ENCODE measurements around the gene CBR1.

The CBR1 gene

DNA sequence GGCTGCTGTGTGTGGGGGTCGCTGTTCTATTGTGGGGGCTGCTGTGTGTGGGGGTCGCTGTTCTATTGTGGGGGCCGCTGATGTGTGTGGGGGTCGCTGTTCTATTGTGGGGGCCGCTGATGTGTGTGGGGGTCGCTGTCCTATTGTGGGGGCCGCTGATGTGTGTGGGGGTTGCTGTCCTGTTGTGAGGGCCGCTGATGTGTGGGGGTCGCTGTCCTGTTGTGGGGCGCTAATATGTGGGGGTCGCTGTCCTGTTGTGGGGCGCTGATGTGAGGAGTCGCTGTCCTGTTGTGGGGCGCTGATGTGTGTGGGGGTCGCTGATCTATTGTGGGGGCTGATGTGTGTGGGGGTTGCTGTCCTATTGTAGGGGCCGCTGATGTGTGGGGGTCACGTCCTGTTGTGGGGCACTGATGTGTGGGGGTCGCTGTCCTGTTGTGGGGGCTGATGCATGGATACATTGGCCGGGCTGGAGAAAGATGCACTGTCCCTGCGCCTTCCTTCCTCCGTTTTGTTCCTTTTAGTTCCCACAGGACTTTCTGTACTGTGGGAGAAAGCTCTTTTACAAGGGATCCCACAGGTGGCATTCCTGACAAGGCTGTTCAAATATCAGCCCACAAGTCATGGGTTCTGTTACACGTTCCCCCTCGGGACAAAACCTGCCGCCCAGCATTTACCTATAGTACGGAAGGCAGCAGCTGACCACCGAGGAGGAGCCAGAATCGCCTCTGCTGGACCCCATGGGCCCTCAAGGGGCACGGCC lies 37.0 kb upstream of the CBR1 start:
- DNase-seq: no peak
- no peaks in the 10 kb centered on the region for H3K27me3 ChIP-seq (replicated peaks; ENCODE audit: control insufficient read depth, insufficient read depth, low read length, poor library complexity, severe bottlenecking)
- H3K36me3 ChIP-seq (ENCODE audit: control insufficient read depth, insufficient read depth, low read length): peaks cover 19% of the 10 kb centered on the region
- no peak overlapping the region for H3K4me3 ChIP-seq (ENCODE audit: insufficient read depth, low read depth, low read length, poor library complexity, severe bottlenecking)
- no peaks in the 10 kb centered on the region for H3K4me1 ChIP-seq (ENCODE audit: control insufficient read depth, insufficient read depth, low read length, poor library complexity, severe bottlenecking)
- H3K27ac ChIP-seq (ENCODE audit: insufficient read depth, low read length, poor library complexity, severe bottlenecking): no peak overlapping the region
- H3K9me3 ChIP-seq (ENCODE audit: control insufficient read depth, low read length): no peaks in the 10 kb centered on the region

- no peaks in the 10 kb centered on the region for H3K9me3 ChIP-seq (ENCODE audit: control insufficient read depth, low read length)
- no peaks in the 10 kb centered on the region for H3K27me3 ChIP-seq (replicated peaks; ENCODE audit: control insufficient read depth, insufficient read depth, low read length, poor library complexity, severe bottlenecking)
- no peak overlapping the region for H3K27ac ChIP-seq (ENCODE audit: insufficient read depth, low read length, poor library complexity, severe bottlenecking)
- H3K4me1 ChIP-seq (ENCODE audit: control insufficient read depth, insufficient read depth, low read length, poor library complexity, severe bottlenecking): no peaks in the 10 kb centered on the region
- H3K36me3 ChIP-seq (ENCODE audit: control insufficient read depth, insufficient read depth, low read length): peaks cover 23% of the 10 kb centered on the region
- no peak for DNase-seq
- no peak overlapping the region for H3K4me3 ChIP-seq (ENCODE audit: insufficient read depth, low read depth, low read length, poor library complexity, severe bottlenecking)
Measured at GRCh38 chr21:36034211-36034913, 35.5 kb upstream of the CBR1 start.

DNA sequence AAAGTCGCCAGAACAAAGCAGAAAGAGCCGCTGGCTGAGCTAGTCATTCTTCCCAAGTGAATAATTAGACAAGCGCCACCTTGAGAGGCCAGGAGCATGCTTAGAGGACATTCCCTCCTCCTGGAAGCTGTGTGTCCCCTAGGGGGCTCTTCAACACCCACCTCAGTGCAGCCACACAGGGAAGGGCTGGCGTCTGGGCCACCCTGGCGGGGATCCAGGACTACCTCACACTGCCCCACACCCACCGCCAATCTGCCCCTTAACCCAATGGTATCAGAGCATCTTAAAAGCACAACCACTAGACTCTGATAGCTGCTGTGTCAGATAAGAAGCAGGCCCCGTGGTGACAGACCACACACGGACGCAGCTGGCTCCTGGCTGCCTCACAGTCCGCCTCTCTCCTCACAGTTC lies 34.4 kb upstream of the CBR1 start:
- no peaks in the 10 kb centered on the region for H3K4me1 ChIP-seq (ENCODE audit: control insufficient read depth, insufficient read depth, low read length, poor library complexity, severe bottlenecking)
- H3K27me3 ChIP-seq (replicated peaks; ENCODE audit: control insufficient read depth, insufficient read depth, low read length, poor library complexity, severe bottlenecking): no peaks in the 10 kb centered on the region
- no peak overlapping the region for H3K27ac ChIP-seq (ENCODE audit: insufficient read depth, low read length, poor library complexity, severe bottlenecking)
- H3K9me3 ChIP-seq (ENCODE audit: control insufficient read depth, low read length): no peaks in the 10 kb centered on the region
- no peak overlapping the region for H3K4me3 ChIP-seq (ENCODE audit: insufficient read depth, low read depth, low read length, poor library complexity, severe bottlenecking)
- H3K36me3 ChIP-seq (ENCODE audit: control insufficient read depth, insufficient read depth, low read length): peaks cover 34% of the 10 kb centered on the region
- DNase-seq: no peak

DNA sequence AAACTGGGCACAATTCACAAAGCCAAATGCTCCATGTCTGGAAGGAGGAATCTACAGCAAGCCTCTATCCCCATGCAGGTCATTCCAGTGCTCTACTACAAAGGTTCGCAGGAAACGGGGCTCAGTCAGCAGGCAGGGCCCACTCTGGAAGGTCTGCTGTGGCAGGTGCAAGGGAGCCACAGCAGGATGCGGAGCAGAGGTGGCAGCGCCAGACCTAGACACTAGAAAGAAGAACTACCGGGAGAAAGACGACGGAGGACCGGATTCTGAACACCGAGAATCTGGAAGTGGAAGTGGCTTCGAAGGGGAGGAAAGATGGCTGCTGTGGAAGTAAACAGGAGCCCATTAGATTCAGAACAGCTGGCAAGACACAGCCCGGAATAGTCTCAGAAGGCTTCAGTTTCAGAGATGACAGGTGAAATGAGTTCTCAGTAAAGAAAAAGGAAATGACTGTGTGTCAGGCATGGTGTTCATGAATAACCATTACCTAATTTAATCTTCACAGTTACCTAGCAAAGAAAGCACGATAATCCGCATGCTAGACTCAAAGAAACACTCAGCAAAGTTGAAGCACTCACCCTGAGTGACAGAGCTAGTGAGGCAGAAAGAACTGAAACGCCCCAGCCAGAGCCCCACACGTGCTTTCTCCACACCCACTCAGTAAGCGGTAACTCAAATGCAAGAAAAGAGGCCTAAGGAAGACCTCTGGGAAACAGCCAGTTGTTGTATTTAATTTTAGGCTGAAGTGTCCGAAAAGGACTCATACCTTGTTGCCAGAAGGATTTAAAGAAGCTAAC lies 30.9 kb upstream of the CBR1 start:
- Histone ChIP-seq H3K9me3 (ENCODE audit: control insufficient read depth, low read length) (no peaks in the 10 kb centered on the region), H3K4me3 (ENCODE audit: insufficient read depth, low read depth, low read length, poor library complexity, severe bottlenecking) (no peak overlapping the region), H3K4me1 (ENCODE audit: control insufficient read depth, insufficient read depth, low read length, poor library complexity, severe bottlenecking) (no peaks in the 10 kb centered on the region), H3K36me3 (ENCODE audit: control insufficient read depth, insufficient read depth, low read length) (peaks cover 58% of the 10 kb centered on the region), H3K27ac (ENCODE audit: insufficient read depth, low read length, poor library complexity, severe bottlenecking) (no peak overlapping the region), H3K27me3 (replicated peaks; ENCODE audit: control insufficient read depth, insufficient read depth, low read length, poor library complexity, severe bottlenecking) (no peaks in the 10 kb centered on the region)
- no peak for DNase-seq

DNA sequence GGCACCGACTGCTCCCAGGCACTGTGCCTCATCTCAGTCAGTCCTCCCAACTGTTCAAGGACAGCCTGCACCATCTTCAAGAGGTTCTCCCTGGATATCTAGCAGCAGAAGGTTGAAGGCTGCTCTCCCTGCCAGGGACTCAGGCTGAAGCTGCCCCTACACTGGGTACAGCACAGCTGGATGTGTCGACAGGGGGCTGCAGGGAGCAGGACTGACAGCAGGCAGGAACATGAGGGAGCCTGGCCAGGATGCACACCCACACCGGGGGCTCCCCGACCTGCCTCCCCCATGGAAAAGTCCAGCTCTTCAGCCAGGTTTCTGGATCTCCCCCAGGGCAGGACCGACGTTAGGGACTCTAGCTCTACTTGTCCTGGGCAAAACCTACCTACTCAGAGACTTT lies 30.0 kb upstream of the CBR1 start:
- H3K27ac ChIP-seq (ENCODE audit: insufficient read depth, low read length, poor library complexity, severe bottlenecking): no peak overlapping the region
- no peaks in the 10 kb centered on the region for H3K27me3 ChIP-seq (replicated peaks; ENCODE audit: control insufficient read depth, insufficient read depth, low read length, poor library complexity, severe bottlenecking)
- H3K4me1 ChIP-seq (ENCODE audit: control insufficient read depth, insufficient read depth, low read length, poor library complexity, severe bottlenecking): no peaks in the 10 kb centered on the region
- H3K9me3 ChIP-seq (ENCODE audit: control insufficient read depth, low read length): no peaks in the 10 kb centered on the region
- no peak for DNase-seq
- peaks cover 68% of the 10 kb centered on the region for H3K36me3 ChIP-seq (ENCODE audit: control insufficient read depth, insufficient read depth, low read length)
- no peak overlapping the region for H3K4me3 ChIP-seq (ENCODE audit: insufficient read depth, low read depth, low read length, poor library complexity, severe bottlenecking)

DNA sequence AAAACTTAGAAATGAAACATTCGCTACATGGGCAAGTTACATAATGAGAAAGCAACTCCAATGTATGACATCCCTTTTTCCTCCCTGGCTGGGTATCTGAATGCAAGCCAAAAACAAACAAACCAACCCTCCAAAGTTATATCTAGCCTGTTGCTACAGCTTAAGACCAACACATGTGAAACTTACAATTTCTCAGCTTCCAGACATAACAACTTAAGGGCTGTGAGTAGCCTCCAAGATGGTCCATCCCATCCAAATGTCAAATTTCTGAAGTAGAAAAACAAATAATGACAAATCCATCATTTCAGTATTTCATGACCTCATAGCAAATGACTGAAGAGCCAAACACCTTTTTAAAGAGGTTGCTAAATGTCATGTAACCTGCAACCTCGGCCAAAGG lies 29.4 kb upstream of the CBR1 start:
- Histone ChIP-seq H3K4me1 (ENCODE audit: control insufficient read depth, insufficient read depth, low read length, poor library complexity, severe bottlenecking) (no peaks in the 10 kb centered on the region), H3K4me3 (ENCODE audit: insufficient read depth, low read depth, low read length, poor library complexity, severe bottlenecking) (no peak overlapping the region), H3K36me3 (ENCODE audit: control insufficient read depth, insufficient read depth, low read length) (peaks cover 69% of the 10 kb centered on the region), H3K27me3 (replicated peaks; ENCODE audit: control insufficient read depth, insufficient read depth, low read length, poor library complexity, severe bottlenecking) (no peaks in the 10 kb centered on the region), H3K27ac (ENCODE audit: insufficient read depth, low read length, poor library complexity, severe bottlenecking) (no peak overlapping the region), H3K9me3 (ENCODE audit: control insufficient read depth, low read length) (no peaks in the 10 kb centered on the region)
- no peak for DNase-seq

DNA sequence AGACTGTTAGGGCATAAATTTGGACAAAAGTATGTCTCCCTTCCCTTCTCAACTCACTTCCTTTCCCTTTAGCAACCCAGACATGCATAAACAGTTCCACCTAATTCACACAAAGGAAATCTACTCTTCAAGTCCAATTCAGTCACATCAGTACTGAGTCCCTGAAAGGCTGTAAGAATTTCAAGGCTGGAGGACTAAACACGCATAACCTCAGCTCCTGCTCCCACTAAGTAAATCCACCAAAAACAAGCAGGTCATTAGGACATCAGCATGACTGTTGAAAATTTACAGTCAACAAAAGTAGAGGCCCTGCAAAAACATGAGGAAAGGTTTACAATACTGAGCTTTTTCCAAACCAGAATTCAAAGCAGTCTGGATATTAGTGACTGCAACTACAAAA lies 27.9 kb upstream of the CBR1 start:
- no peaks in the 10 kb centered on the region for H3K9me3 ChIP-seq (ENCODE audit: control insufficient read depth, low read length)

GRCh38 chr21:36044056-36044455 lies 25.8 kb upstream of the CBR1 start:
- Histone ChIP-seq H3K9me3 (ENCODE audit: control insufficient read depth, low read length) (no peaks in the 10 kb centered on the region), H3K4me1 (ENCODE audit: control insufficient read depth, insufficient read depth, low read length, poor library complexity, severe bottlenecking) (no peaks in the 10 kb centered on the region), H3K27ac (ENCODE audit: insufficient read depth, low read length, poor library complexity, severe bottlenecking) (no peak overlapping the region), H3K36me3 (ENCODE audit: control insufficient read depth, insufficient read depth, low read length) (peaks cover 57% of the 10 kb centered on the region), H3K27me3 (replicated peaks; ENCODE audit: control insufficient read depth, insufficient read depth, low read length, poor library complexity, severe bottlenecking) (no peaks in the 10 kb centered on the region), H3K4me3 (ENCODE audit: insufficient read depth, low read depth, low read length, poor library complexity, severe bottlenecking) (no peak overlapping the region)
- DNase-seq: no peak

More for the DNA sequence above, 27.9 kb upstream of the CBR1 start:
- H3K4me3 ChIP-seq (ENCODE audit: insufficient read depth, low read depth, low read length, poor library complexity, severe bottlenecking): no peak overlapping the region
- no peaks in the 10 kb centered on the region for H3K4me1 ChIP-seq (ENCODE audit: control insufficient read depth, insufficient read depth, low read length, poor library complexity, severe bottlenecking)
- H3K36me3 ChIP-seq (ENCODE audit: control insufficient read depth, insufficient read depth, low read length): peaks cover 63% of the 10 kb centered on the region
- H3K27ac ChIP-seq (ENCODE audit: insufficient read depth, low read length, poor library complexity, severe bottlenecking): no peak overlapping the region
- DNase-seq: no peak
- H3K27me3 ChIP-seq (replicated peaks; ENCODE audit: control insufficient read depth, insufficient read depth, low read length, poor library complexity, severe bottlenecking): no peaks in the 10 kb centered on the region

GRCh38 chr21:36045993-36046392 lies 23.8 kb upstream of the CBR1 start:
- Histone ChIP-seq H3K27me3 (replicated peaks; ENCODE audit: control insufficient read depth, insufficient read depth, low read length, poor library complexity, severe bottlenecking) (no peaks in the 10 kb centered on the region), H3K36me3 (ENCODE audit: control insufficient read depth, insufficient read depth, low read length) (peaks cover 54% of the 10 kb centered on the region), H3K4me3 (ENCODE audit: insufficient read depth, low read depth, low read length, poor library complexity, severe bottlenecking) (no peak overlapping the region), H3K4me1 (ENCODE audit: control insufficient read depth, insufficient read depth, low read length, poor library complexity, severe bottlenecking) (no peaks in the 10 kb centered on the region), H3K27ac (ENCODE audit: insufficient read depth, low read length, poor library complexity, severe bottlenecking) (no peak overlapping the region), H3K9me3 (ENCODE audit: control insufficient read depth, low read length) (no peaks in the 10 kb centered on the region)
- no peak for DNase-seq

DNA sequence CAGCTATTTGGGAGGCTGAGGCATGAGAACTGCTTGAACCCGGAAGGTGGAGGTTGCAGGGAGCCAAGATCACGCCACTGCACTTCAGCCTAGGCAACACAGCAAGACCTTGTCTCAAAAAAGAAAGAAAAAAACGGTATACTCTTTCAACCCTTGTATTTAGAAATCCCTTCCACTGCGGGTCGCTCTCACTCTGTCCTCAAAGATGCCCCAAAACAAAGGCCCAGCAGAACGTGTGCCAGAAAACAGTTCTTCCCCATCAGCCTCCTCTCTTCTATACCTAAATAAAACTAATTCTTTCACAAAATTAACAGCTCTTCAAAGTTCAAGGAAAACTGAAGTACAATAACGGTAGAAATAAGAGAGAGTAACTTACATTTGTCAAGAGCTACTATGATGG lies 22.7 kb upstream of the CBR1 start:
- H3K27ac ChIP-seq (ENCODE audit: insufficient read depth, low read length, poor library complexity, severe bottlenecking): no peak overlapping the region
- H3K4me1 ChIP-seq (ENCODE audit: control insufficient read depth, insufficient read depth, low read length, poor library complexity, severe bottlenecking): no peaks in the 10 kb centered on the region
- H3K9me3 ChIP-seq (ENCODE audit: control insufficient read depth, low read length): no peaks in the 10 kb centered on the region
- H3K4me3 ChIP-seq (ENCODE audit: insufficient read depth, low read depth, low read length, poor library complexity, severe bottlenecking): no peak overlapping the region
- DNase-seq: no peak
- peaks cover 45% of the 10 kb centered on the region for H3K36me3 ChIP-seq (ENCODE audit: control insufficient read depth, insufficient read depth, low read length)
- no peaks in the 10 kb centered on the region for H3K27me3 ChIP-seq (replicated peaks; ENCODE audit: control insufficient read depth, insufficient read depth, low read length, poor library complexity, severe bottlenecking)
